ENCODE data around the gene ADAMTS6. TPM values are rescaled to one million over a fixed set of nuclear protein-coding genes. Genes with fewer than 3 reads are reported as not detected.

Gene ADAMTS6
- total RNA-seq, 1 experiment from 2014 or later = 21.6 TPM

- DNase-seq (ENCODE audit: low spot score) = no peak
Measured at GRCh38 chr5:65292196-65292595, 189.5 kb downstream of the ADAMTS6 start.

GRCh38 chr5:65290677-65291076 lies 191.0 kb downstream of the ADAMTS6 start:
- no peak for DNase-seq (ENCODE audit: low spot score)

DNA sequence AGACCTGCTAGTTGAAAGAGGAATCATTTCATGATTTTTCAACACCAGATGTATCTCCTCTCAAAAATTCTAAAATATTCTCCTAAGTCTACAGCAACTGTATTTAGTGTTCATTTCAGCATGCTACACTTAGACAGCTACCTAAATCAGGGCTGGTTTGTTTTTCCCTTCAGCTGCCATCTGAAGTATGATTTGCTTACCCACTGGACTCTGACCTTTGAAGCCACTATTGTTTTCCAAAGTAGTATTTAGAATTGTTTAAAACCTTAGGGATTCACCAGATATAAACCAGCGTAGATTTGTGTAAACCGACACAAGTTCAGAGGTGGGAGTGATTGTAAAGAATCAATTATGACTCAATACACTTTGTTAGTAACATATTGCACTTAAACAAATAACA lies 193.1 kb downstream of the ADAMTS6 start:
- no peak for DNase-seq (ENCODE audit: low spot score)

DNA sequence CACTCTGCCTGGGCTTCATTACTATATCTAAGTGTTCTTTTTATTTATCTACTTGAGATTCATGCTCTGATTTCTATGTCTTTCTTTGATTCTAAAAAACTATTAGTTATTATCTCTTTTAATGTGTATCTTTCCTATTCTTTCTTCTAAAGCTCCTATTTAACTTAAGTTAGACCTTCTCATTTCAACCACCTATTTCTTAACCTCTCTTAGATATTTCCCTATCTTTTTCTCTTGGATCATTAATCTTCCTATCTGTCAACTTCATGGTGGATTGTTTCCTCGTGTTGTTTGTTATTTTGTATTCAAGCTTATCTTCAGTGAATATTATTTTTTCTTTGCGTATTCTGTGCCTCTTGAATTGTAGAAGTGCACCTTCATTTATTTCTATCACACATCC lies 202.1 kb downstream of the ADAMTS6 start:
- DNase-seq (ENCODE audit: low spot score) = no peak

- DNase-seq (ENCODE audit: low spot score) = no peak
Measured at GRCh38 chr5:65276178-65276890, 205.4 kb downstream of the ADAMTS6 start.

GRCh38 chr5:65271906-65272305 lies 209.8 kb downstream of the ADAMTS6 start:
- no peak for DNase-seq (ENCODE audit: low spot score)

DNA sequence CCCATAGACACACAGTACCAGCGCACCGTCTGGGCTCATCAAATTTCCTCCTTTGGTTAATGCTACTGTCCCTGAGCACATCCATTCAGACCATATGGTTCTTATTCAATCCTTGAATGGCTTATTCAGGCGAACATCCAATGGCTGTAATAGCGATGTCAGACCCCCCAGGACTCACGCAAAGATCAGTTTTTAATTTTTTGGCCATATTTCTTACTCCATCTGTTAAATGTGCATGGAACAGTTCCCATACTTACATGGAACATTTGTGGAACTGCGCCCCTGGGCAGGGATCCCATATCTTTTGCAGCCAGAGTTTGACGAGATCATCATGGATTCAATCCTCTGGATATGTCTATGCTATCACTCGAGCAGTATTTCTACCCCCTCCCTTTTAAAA lies 213.2 kb downstream of the ADAMTS6 start:
- no peak for DNase-seq (ENCODE audit: low spot score)

DNA sequence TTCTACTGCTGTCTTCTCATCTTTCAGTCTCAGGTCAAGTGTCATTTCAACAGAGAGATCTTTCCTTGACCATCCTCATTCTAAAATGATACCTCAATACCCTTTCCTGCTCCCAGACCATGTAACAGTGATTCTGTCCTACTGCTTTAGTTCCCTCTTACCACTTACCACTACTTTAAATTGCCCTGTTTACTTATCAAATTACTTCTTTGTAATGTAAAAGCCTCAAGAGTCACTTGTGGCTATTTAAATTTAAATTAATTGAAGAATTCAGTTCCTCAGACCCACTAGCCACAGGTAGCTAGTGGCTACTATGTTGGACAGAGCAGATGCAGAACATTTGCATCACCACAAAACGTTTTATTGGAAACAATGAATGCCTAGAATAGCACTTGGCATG lies 217.3 kb downstream of the ADAMTS6 start:
- DNase-seq (ENCODE audit: low spot score) = no peak

DNA sequence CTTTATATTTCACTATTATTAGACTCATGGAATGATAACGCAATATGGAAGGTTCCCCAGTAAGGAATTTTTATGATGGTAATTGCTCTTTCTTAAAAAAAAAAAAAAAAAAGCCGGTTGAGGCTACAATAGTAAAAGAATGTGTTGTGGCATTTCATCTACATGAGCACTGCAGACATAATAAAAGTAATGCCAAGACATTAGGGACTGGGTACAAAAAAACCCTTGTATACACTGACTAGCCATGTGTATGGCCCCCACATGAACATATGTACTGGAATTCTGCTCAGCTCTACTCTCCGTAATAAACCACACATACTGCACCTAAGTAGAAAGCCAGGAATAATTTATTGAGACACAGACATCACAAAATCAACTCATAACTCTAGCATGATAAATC lies 218.4 kb downstream of the ADAMTS6 start:
- DNase-seq (ENCODE audit: low spot score) = no peak

DNA sequence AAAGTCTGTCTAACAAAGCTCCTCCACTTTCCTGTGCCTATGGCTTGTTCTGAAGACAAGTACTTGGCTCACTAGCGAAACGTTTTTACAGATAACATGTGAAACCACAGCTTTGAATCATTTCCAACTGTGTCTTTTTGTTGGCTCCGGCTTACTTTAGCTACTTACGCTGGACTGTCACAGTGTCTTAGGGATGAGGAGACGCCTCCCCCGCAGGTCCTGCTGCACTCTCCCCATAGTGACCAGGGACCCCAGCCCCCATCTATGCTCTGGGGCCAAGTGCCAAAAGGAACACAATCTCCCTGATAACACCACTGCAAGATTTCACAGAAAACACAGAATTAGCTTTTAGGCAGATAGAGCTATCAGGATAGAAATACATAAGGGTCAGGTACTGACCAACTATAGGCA lies 219.1 kb downstream of the ADAMTS6 start:
- DNase-seq (ENCODE audit: low spot score) = no peak

DNA sequence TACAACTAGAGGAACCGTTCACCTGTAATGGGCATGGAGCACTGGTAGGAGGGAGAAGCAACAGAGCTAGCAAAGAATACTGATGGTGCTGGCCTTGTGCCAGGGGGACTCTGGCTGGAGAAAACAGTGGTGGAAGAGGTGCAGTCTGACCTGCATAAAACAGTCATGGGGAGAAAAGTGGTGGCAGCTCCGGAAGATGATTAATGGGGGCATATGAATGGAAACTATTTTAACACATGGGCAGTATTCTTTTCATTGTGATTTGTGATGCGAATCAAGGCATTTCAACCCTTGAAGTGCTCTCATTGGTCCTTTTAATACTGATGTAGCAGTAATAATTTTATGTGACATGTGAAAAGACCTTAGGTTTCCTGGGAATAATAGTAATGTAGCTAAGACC lies 219.6 kb downstream of the ADAMTS6 start:
- DNase-seq (ENCODE audit: low spot score) = no peak

DNA sequence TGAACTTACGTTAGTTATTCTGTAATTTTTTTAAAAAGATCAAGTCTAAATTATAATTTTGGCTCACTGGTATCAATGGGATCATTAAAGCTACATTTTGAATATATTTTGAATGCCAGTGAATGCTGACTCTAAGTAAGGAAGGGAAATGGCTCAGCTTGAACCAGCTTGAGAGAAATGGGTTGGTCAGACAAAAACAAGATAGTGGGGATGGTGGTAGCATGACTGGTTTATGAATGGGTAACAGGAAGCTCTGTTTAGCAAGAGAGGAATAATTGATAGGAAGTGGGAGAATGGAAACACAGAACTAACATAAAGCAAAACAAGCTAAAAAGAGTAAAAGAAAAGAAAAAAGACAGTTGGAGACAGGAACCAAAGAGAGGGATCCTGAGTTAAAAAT lies 220.2 kb downstream of the ADAMTS6 start:
- DNase-seq (ENCODE audit: low spot score) = no peak

DNA sequence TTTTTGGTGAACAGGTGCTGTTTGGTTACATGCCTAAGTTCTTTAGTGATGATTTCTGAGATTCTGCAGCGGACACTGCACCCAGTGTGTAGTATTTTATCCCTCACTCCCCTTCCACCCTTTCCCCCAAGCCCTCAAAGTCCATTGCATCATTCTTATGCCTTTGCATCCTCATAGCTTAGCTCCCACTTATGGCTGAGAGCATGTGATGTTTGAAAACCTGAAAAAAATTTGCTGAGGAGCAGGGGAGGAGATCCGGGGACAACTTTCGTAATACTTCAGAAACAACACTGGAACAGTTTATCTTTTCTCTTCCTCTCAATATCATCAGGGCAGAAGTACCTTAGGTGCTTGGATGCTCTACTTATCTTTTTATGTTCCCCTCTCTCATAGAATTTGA lies 226.4 kb downstream of the ADAMTS6 start:
- DNase-seq (ENCODE audit: low spot score) = no peak

- no peak for DNase-seq (ENCODE audit: low spot score)
Measured at GRCh38 chr5:65252977-65253376, 228.7 kb downstream of the ADAMTS6 start.

GRCh38 chr5:65248896-65249295 lies 232.8 kb downstream of the ADAMTS6 start:
- no peak for DNase-seq (ENCODE audit: low spot score)

DNA sequence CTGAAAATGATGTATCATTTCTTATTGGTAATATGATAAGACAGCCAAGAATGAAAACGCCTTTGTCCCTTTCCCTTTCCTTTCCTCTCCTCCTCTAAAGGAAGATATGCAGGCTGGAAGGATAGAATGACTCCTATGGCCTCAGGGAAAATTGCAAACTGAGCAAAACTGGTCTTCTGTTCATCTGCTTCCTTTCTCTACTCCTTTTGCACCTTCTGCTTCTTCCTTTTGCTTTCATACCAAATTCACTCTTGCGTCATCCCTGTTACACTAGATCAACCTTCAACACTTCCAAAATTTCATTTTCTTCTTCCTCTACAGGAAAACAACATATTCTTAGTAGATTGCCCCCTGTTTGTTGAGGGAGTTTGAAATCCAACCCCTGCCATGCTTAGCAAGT lies 234.1 kb downstream of the ADAMTS6 start:
- no peak for DNase-seq (ENCODE audit: low spot score)

GRCh38 chr5:65246741-65247140 lies 235.0 kb downstream of the ADAMTS6 start:
- DNase-seq (ENCODE audit: low spot score) = no peak

GRCh38 chr5:65244031-65244430 lies 237.7 kb downstream of the ADAMTS6 start:
- no peak for DNase-seq (ENCODE audit: low spot score)

DNA sequence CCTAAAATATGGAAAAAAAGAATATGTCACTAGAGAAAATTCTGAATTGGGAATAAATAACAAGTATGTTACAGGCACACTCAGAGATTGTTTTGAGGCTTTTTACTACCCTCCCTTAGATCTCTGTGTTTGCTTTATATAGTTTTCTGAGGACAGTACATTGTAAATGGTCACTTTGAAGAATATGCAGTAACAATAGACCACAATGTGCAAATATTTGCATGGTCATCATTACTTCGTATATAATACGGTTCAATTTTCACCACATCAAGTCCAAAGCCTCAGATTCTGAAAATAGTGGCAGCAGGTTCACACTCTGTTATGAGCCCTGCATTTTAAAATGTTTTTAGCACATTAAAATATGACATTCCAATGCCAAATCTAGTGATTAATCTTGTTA lies 238.6 kb downstream of the ADAMTS6 start:
- no peak for DNase-seq (ENCODE audit: low spot score)

DNA sequence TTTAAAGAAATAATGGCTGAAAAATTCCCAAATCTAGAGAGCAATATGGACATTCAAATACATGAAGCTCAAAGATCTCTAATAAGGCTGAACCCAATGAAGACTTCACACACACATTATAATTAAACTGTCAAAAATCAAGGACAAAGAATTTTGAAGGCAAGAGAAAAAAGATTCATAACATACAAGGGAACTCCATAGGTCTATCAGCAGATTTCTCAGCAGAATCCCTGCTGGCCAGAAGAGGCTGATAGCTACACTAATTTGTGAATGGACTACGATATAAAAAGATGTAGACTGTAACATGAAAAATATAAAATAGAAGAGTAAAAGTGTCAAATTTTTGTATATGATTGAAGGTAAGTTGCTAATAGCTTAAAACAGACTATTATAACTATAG lies 251.9 kb downstream of the ADAMTS6 start:
- no peak for DNase-seq (ENCODE audit: low spot score)

DNA sequence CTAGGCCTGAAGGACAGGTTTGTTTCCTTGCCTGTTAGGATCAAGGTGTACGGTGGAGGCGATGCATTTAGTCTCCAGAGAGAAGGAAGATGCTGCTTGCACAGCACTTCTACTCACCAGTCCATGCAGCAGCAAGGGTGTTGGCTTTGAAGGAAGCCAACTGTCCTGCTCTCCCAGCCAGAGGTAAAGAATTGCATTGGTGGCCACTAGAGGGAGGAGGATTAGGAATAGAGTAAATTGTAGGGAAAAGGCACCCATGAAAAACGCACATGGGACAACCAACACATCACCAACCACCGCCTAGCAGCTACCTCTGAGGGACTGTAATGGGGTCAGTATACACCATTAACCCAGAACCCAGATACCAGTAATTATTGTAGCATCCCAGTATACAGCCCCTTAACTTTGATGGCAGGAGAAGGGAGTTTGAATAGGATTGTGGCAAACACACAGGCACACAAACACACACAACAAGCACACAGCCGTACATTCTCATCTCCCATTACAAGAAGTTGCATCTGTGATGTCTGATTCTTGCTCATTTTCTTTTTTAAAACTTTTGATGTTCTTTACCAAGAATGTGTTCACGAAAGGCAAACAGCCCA lies 267.7 kb downstream of the ADAMTS6 start:
- DNase-seq (ENCODE audit: low spot score) = peak; percentile 70

- DNase-seq (ENCODE audit: low spot score) = no peak
Measured at GRCh38 chr5:65209341-65209740, 272.4 kb downstream of the ADAMTS6 start.

DNA sequence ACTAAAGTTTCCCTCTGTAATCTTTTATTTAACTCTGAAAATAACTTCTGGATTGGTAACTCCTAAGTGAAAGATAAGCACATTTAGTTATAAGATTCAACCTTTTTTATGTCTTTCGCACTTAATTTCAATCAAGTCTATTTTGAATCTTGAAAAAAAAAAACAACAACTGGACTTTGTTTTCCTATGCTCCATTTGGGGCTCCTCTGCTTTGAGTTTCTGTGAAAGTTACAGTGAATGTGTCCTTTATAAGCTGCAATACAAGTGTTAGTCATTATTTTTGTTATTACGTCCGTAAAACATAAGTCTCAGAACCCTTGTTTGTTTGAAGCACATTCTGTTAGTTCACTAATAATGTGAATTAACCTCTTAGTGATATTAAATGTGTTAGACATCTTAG lies 276.8 kb downstream of the ADAMTS6 start:
- DNase-seq (ENCODE audit: low spot score) = no peak

DNA sequence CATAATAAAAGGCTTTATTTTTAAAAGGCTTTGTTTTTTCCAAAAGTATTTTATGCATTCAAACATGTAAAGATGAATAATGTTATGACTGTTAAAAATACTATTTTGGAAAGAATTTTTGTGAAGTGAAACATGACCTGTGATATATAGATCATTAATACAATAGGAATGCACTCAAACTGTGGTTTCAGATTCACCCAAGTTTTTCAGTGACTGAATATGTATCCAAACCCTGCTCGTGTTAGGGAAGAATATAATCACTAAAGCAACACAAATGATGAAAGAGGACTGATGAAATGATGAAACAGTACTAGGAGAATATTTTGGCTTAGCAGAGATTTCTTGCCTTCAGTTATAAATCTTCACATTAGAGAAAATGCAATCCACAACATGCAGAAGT lies 278.0 kb downstream of the ADAMTS6 start:
- DNase-seq (ENCODE audit: low spot score) = no peak

All from HT-29 (cell line).